GM12874 (cell line): ENCODE results near the gene RASGEF1C.

Source experiments
- CTCF ChIP-seq: IDR thresholded peaks from 2 replicates; pipeline ENCODE4 v1.5.1; 2011; ENCODE audit warnings: low read depth, mild to moderate bottlenecking, control low read depth, low read length, moderate library complexity; ENCODE audit not compliant: insufficient read depth

RASGEF1C gene

GRCh38 chr5:180112181-180112861, 96.7 kb downstream of the RASGEF1C start:
- no peak for TF ChIP-seq CTCF

GRCh38 chr5:180111273-180112002, 97.6 kb downstream of the RASGEF1C start:
- no peak for TF ChIP-seq CTCF

- TF ChIP-seq CTCF = no peak
Measured at GRCh38 chr5:180109920-180110319, 99.1 kb downstream of the RASGEF1C start.

GRCh38 chr5:180107005-180107404, 102.0 kb downstream of the RASGEF1C start:
- TF ChIP-seq CTCF = no peak

GRCh38 chr5:180105827-180106312, 103.1 kb downstream of the RASGEF1C start:
- no peak for TF ChIP-seq CTCF

- TF ChIP-seq CTCF = no peak
Measured at GRCh38 chr5:180104168-180104530, 104.9 kb downstream of the RASGEF1C start.

- TF ChIP-seq CTCF = no peak
Measured at GRCh38 chr5:180103487-180104167, 105.4 kb downstream of the RASGEF1C start.
